Esophagus squamous epithelium (tissue), 5 donors: ENCODE measurements around the gene MCRS1. TPM values are rescaled to one million over a fixed set of nuclear protein-coding genes. Genes with fewer than 3 reads are reported as not detected.

Source experiments
- DNase-seq: peaks from one replicate; lab custom pipeline; 2025; lab: John Stamatoyannopoulos, UW
- H3K27ac ChIP-seq, 4 donors: fragments of 200-600 bp; sonication (generic); one replicate each; pipeline ENCODE4 v1.5.1; 2016 to 2019; ENCODE audit warnings: mild to moderate bottlenecking in 1 of 4
- H3K27me3 ChIP-seq, 4 donors: fragments of 200-600 bp; sonication (generic); 1 replicate in 3 of 4; 2 replicates in 1 of 4; pipeline versions ENCODE4 v1.5.1 to v1.6.0; 2017 to 2021; ENCODE audit warnings: antibody characterized with exemption in 1 of 4
- H3K36me3 ChIP-seq, 3 donors: fragments of 200-600 bp; sonication (generic); one replicate each; pipeline ENCODE4 v1.5.1; 2016 to 2019
- H3K4me1 ChIP-seq, 3 donors: fragments of 200-600 bp; sonication (generic); one replicate each; pipeline ENCODE4 v1.5.1; 2017 to 2019
- H3K4me3 ChIP-seq, 4 donors: fragments of 200-600 bp; sonication (generic); 1 replicate in 3 of 4; 2 replicates in 1 of 4; pipeline ENCODE4 v1.5.1; 2016 to 2019; ENCODE audit warnings: mild to moderate bottlenecking in 2 of 4, moderate library complexity in 1 of 4
- H3K9me3 ChIP-seq, 3 donors: fragments of 200-600 bp; sonication (generic); one replicate each; pipeline ENCODE4 v1.5.1; 2016 to 2019
- CTCF ChIP-seq, 6 experiments: fragments of 450-650 bp in 4 of 6; fragments of 200-600 bp in 2 of 6; sonication (generic) in 2 of 6; IDR thresholded peaks; one replicate each; pipeline ENCODE4 v1.5.1; 2016 to 2019; ENCODE audit warnings: antibody characterized with exemption in 6 of 6, mild to moderate bottlenecking in 4 of 6, moderate library complexity in 4 of 6
- POLR2A ChIP-seq, 4 donors: fragments of 450-650 bp; IDR thresholded peaks; one replicate each; pipeline ENCODE4 v1.6.1; 2017; ENCODE audit warnings: antibody characterized with exemption in 4 of 4, mild to moderate bottlenecking in 4 of 4, moderate library complexity in 3 of 4
- WGBS, 2 donors: methylation state at CpG; one replicate each; pipeline ENCODE4 v1.1.5; 2018; 5-methylcytosine and 5-hydroxymethylcytosine counted together
- intact Hi-C: fragments of 100-400 bp; cut with DNase I; formaldehyde crosslinking; loops from one replicate; pipeline ENCODE4 v1.15.0; 2022
- total RNA-seq, 4 donors: library from RNA; depleted of rRNA; stranded (reverse); fragments of >200 nt; gene quantifications; one replicate each; pipeline ENCODE4 v1.1.0, GENCODE V29; 2016
- donor health status: DM: yes; HTN: yes; CAD: no.

MCRS1 gene
- total RNA-seq, 4 donors from 2014 or later: 38.8 to 54.2 (median 45.0) TPM

GRCh38 chr12:49552014-49552413, 15.9 kb downstream of the MCRS1 start:
- Histone ChIP-seq H3K4me3 (no peak overlapping the region), H3K27me3 (peaks cover 0 to 43% (median 15%) of the 10 kb centered on the region in 4 donors), H3K4me1 (peaks cover 15 to 28% (median 18%) of the 10 kb centered on the region in 3 donors), H3K36me3 (peaks cover 0 to 15% (median 0%) of the 10 kb centered on the region in 3 donors), H3K9me3 (no peaks in the 10 kb centered on the region), H3K27ac (no peak overlapping the region)
- no peak for DNase-seq
- intact Hi-C loops: no loop called here
- WGBS, 2 donors: 27 to 28% methylated on average over 7 of the region's 7 CpGs
- TF ChIP-seq CTCF (IDR thresholded peaks at IDR 0.05): no peak
- TF ChIP-seq POLR2A (IDR thresholded peaks at IDR 0.05): no peak

- TF ChIP-seq CTCF (IDR thresholded peaks at IDR 0.05): no peak
- TF ChIP-seq POLR2A (IDR thresholded peaks at IDR 0.05): no peak
- peaks cover 15 to 28% (median 18%) of the 10 kb centered on the region in 3 donors for H3K4me1 ChIP-seq
- peaks cover 0 to 3% (median 0%) of the 10 kb centered on the region in 3 donors for H3K36me3 ChIP-seq
- H3K9me3 ChIP-seq: no peaks in the 10 kb centered on the region
- DNase-seq: no peak
- peaks cover 0 to 55% (median 15%) of the 10 kb centered on the region in 4 donors for H3K27me3 ChIP-seq
- no peak overlapping the region for H3K4me3 ChIP-seq
- 78 to 85% methylated on average over 6 of the region's 6 CpGs for WGBS, 2 donors
- no peak overlapping the region for H3K27ac ChIP-seq
- intact Hi-C loops: no loop called here
These were observed 17.2 kb downstream of the MCRS1 start for GRCh38 chr12:49550693-49551252.

GRCh38 chr12:49549735-49550692, 17.9 kb downstream of the MCRS1 start:
- Histone ChIP-seq H3K9me3 (no peaks in the 10 kb centered on the region), H3K27me3 (peaks cover 0 to 62% (median 15%) of the 10 kb centered on the region in 4 donors), H3K4me3 (no peak overlapping the region), H3K4me1 (peaks cover 15 to 28% (median 18%) of the 10 kb centered on the region in 3 donors), H3K36me3 (no peaks in the 10 kb centered on the region), H3K27ac (no peak overlapping the region)
- intact Hi-C loops: no loop called here
- WGBS, 2 donors: 84 to 93% methylated on average over 6 to 18 of the region's 28 CpGs
- TF ChIP-seq CTCF (IDR thresholded peaks at IDR 0.05) (no peak), POLR2A (IDR thresholded peaks at IDR 0.05) (no peak)
- no peak for DNase-seq

GRCh38 chr12:49548822-49549648, 18.9 kb downstream of the MCRS1 start:
- Histone ChIP-seq H3K27me3 (peaks cover 0 to 72% (median 15%) of the 10 kb centered on the region in 4 donors), H3K4me1 (peaks cover 15 to 28% (median 18%) of the 10 kb centered on the region in 3 donors), H3K9me3 (no peaks in the 10 kb centered on the region), H3K4me3 (peak overlapping the region in 3 of 4 donors; percentile 21 to 61 (median 36)), H3K27ac (no peak overlapping the region), H3K36me3 (no peaks in the 10 kb centered on the region)
- no peak for TF ChIP-seq POLR2A (IDR thresholded peaks at IDR 0.05)
- peak in 2 of 6 experiments; percentile 15 to 34 for TF ChIP-seq CTCF (IDR thresholded peaks at IDR 0.05)
- WGBS, 2 donors: 0 to 5% methylated on average over 8 to 16 of the region's 70 CpGs
- intact Hi-C loops: no loop called here
- DNase-seq: no peak
